Osteoblast (primary cell): ENCODE measurements around the gene ELAVL4. TPM values are rescaled to one million over a fixed set of nuclear protein-coding genes. Genes with fewer than 3 reads are reported as not detected.
A peak's percentile ranks its signal among the peaks of the same experiment; 100 is the strongest.

Source experiments
- DNase-seq: peaks from one replicate; pipeline ENCODE4 v3.0.0; 2011; ENCODE audit warnings: low spot score, mixed read lengths; ENCODE audit not compliant: insufficient read length; ENCODE audit errors: missing footprints
- H2AFZ ChIP-seq: 2 replicates; pipeline ENCODE4 v1.6.0; 2011; ENCODE audit warnings: mild to moderate bottlenecking, low read length
- H3K27ac ChIP-seq: 2 replicates; pipeline ENCODE4 v1.5.1; 2011; ENCODE audit warnings: mild to moderate bottlenecking, low read depth, low read length, moderate library complexity
- H3K27me3 ChIP-seq: 2 replicates; pipeline ENCODE4 v1.6.0; 2012; ENCODE audit warnings: mild to moderate bottlenecking, control low read depth, inconsistent platforms, low read length, moderate library complexity; ENCODE audit not compliant: insufficient read depth
- H3K36me3 ChIP-seq: 2 replicates; pipeline ENCODE4 v1.5.1; 2011; ENCODE audit warnings: mild to moderate bottlenecking, low read length, control low read depth, moderate library complexity; ENCODE audit not compliant: insufficient read depth
- H3K4me1 ChIP-seq: 2 replicates; pipeline ENCODE4 v1.5.1; 2011; ENCODE audit warnings: mild to moderate bottlenecking, low read length, control low read depth, moderate library complexity; ENCODE audit not compliant: insufficient read depth
- H3K4me2 ChIP-seq: 2 replicates; pipeline ENCODE4 v1.6.0; 2011; ENCODE audit warnings: mild to moderate bottlenecking, low read length; ENCODE audit not compliant: insufficient read depth
- H3K4me3 ChIP-seq: fragments of 200-600 bp; sonication (generic); 3 replicates; pipeline ENCODE4 v1.5.1; 2012; ENCODE audit warnings: mild to moderate bottlenecking, low read length, inconsistent platforms; ENCODE audit not compliant: insufficient read depth
- H3K79me2 ChIP-seq: 2 replicates; pipeline ENCODE4 v1.6.0; 2012; ENCODE audit warnings: mild to moderate bottlenecking, low read length, control low read depth, inconsistent platforms; ENCODE audit not compliant: insufficient read depth
- H3K9me3 ChIP-seq: 2 replicates; pipeline ENCODE4 v1.5.1; 2011; ENCODE audit warnings: low read depth, low read length, control low read depth
- H4K20me1 ChIP-seq: 2 replicates; pipeline ENCODE4 v1.6.0; 2012; ENCODE audit warnings: mild to moderate bottlenecking, low read length, control low read depth; ENCODE audit not compliant: insufficient read depth
- total RNA-seq: library from RNA; depleted of rRNA; stranded (reverse); fragments of >200 nt; gene quantifications from 2 replicates; pipeline ENCODE4 v1.2.3, GENCODE V29; 2012
- TF ChIP-seq, protein P1 (sequence below): IDR thresholded peaks from 2 replicates; pipeline ENCODE4 v1.5.1; 2011; ENCODE audit warnings: mild to moderate bottlenecking, low read depth, low read length, moderate library complexity; ENCODE audit errors: extremely low read depth

The ELAVL4 gene
- total RNA-seq, 1 donor, result not detected

DNA sequence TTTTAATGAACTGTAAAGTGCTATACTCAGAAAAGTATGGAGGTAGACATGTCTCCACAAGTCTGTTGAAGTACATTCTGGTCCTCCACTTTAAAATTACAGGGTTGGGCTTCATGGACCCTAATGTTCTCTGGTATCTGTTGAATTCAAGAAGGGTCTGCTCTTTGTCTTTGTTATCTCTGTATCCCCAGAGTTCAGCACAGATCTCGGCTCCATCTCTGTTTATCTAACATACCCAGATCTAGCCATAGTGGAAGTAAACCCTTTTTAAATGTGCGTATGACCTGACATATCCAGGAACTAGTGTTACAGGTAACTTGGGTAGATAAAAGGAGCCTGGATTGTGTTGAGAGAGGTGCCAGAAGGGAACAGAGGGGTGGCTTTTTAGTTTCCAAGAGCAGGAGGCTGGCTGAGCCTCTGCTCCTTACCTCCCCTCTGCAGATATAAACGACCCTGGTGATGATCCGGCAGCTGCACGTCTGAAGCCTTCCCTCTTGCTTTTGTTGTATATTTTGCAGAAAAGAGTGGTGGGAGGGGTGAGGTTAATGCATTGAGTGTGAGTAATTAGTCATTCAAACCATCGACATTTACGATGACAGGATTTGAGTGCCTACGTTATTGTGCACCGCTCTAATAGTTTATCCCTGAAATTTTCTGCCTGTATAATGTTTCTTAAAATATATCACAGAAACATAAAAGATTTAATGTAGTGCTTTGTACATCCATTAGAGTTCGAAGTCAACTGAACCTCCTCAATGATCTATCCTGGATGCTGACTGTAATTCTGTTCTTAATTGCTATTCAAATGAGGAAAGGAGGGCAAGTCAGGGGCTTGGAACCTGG, 30.8 kb downstream of the ELAVL4 start:
- no peak overlapping the region for H3K4me3 ChIP-seq
- H3K36me3 ChIP-seq, result no peaks in the 10 kb centered on the region
- H3K9me3 ChIP-seq, result no peaks in the 10 kb centered on the region
- no peak overlapping the region for H3K4me2 ChIP-seq
- H4K20me1 ChIP-seq, result no peaks in the 10 kb centered on the region
- no peak overlapping the region for H2AFZ ChIP-seq
- H3K27me3 ChIP-seq, result no peaks in the 10 kb centered on the region
- H3K4me1 ChIP-seq, result no peaks in the 10 kb centered on the region
- TF ChIP-seq, protein P1, sequence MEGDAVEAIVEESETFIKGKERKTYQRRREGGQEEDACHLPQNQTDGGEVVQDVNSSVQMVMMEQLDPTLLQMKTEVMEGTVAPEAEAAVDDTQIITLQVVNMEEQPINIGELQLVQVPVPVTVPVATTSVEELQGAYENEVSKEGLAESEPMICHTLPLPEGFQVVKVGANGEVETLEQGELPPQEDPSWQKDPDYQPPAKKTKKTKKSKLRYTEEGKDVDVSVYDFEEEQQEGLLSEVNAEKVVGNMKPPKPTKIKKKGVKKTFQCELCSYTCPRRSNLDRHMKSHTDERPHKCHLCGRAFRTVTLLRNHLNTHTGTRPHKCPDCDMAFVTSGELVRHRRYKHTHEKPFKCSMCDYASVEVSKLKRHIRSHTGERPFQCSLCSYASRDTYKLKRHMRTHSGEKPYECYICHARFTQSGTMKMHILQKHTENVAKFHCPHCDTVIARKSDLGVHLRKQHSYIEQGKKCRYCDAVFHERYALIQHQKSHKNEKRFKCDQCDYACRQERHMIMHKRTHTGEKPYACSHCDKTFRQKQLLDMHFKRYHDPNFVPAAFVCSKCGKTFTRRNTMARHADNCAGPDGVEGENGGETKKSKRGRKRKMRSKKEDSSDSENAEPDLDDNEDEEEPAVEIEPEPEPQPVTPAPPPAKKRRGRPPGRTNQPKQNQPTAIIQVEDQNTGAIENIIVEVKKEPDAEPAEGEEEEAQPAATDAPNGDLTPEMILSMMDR, result no peak
- no peaks in the 10 kb centered on the region for H3K79me2 ChIP-seq
- peak; percentile 10 for DNase-seq
- H3K27ac ChIP-seq, result no peak overlapping the region

DNA sequence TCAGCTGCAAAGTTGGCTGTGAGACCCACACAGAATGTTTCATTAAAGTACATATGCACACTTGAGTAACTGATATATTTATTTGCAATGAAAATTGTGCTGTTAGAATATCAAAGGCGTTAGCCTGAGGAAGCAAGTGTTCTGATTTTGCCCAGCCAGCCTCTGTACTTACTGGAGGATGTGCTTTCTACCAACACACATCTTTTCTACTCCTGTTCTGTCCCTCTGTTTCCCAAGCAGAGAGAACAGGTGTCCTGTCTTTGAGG, 31.4 kb downstream of the ELAVL4 start:
- H3K36me3 ChIP-seq, result no peaks in the 10 kb centered on the region
- TF ChIP-seq, protein P1, result no peak
- no peaks in the 10 kb centered on the region for H3K9me3 ChIP-seq
- H4K20me1 ChIP-seq, result no peaks in the 10 kb centered on the region
- no peaks in the 10 kb centered on the region for H3K4me1 ChIP-seq
- H3K27me3 ChIP-seq, result no peaks in the 10 kb centered on the region
- no peak overlapping the region for H3K27ac ChIP-seq
- H3K4me2 ChIP-seq, result no peak overlapping the region
- H3K79me2 ChIP-seq, result no peaks in the 10 kb centered on the region
- DNase-seq, result no peak
- H2AFZ ChIP-seq, result no peak overlapping the region
- no peak overlapping the region for H3K4me3 ChIP-seq

DNA sequence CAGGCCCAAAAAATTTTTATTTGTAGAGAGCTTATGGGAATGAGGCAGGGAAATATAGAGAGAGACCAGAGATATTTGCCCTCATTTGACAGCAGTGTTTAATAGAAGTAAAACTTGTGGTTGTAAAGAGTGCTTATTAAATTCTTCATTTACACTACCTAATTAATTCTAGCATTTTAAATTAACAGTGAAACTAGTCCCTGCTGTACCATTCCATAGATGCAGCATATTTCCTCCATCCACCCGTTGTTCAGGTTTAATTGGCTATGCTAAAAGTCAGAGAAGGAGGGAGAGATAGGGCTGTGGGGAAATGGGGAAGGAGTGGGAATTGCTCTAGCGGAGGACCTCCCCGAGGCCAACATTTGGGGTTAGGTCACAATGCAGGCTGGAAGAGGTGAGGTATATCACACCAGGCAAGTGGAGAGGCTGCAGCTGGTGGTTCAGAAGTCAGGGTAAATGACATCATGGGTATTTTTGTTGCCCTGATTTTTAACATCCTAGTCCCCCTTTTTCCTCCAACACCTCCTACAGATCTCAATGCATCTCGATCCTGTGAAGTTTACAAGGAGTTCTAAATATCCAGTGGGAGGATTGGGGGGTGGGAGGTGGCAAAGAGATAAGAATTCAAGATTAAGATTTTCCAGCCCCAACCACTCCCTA, 38.6 kb downstream of the ELAVL4 start:
- Histone ChIP-seq H3K4me2 (no peak overlapping the region), H4K20me1 (no peaks in the 10 kb centered on the region), H3K4me1 (no peaks in the 10 kb centered on the region), H3K79me2 (no peaks in the 10 kb centered on the region), H3K4me3 (no peak overlapping the region), H2AFZ (no peak overlapping the region), H3K27me3 (no peaks in the 10 kb centered on the region), H3K36me3 (no peaks in the 10 kb centered on the region), H3K27ac (no peak overlapping the region), H3K9me3 (no peaks in the 10 kb centered on the region)
- DNase-seq, result no peak
- TF ChIP-seq, protein P1, result no peak

DNA sequence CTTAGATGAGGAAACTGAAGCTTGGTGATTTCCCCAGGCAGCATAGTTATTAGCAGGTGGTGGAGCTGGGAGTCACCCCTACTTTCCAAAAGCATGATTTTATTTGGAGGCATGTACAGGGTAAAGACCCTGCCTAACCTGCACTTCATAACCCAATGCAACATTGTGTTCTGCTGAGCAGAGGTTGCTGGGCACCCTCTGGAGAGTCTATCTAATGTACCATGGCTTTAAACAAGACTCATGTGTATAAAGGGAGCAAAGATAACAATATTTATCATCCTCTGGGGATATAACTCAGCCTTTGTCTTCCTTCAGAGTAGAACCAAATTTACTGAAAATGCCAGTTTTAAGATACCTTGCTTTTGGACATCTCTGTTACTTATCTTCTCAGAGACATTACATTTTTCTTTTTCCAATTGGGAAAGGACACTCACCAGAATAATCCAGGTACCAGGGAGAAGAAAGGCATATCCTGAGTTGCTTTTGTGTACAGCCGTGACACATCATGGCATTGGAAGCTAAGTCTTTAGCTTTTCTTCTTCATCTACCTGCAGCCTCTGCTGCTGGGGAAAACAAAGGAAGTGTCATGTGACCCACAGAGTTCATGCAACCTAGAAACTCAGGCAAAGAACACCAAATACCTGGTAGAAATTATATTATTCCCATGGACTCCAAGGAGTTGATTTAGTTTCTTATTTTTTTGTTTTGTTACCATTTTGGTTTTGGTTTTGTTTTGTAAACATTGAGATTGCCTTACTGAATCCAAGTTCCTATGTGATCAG, 39.6 kb downstream of the ELAVL4 start:
- Histone ChIP-seq H4K20me1 (no peaks in the 10 kb centered on the region), H3K4me2 (no peak overlapping the region), H3K4me1 (no peaks in the 10 kb centered on the region), H2AFZ (no peak overlapping the region), H3K36me3 (no peaks in the 10 kb centered on the region), H3K79me2 (no peaks in the 10 kb centered on the region), H3K9me3 (no peaks in the 10 kb centered on the region), H3K4me3 (no peak overlapping the region), H3K27me3 (no peaks in the 10 kb centered on the region), H3K27ac (no peak overlapping the region)
- no peak for DNase-seq
- TF ChIP-seq, protein P1, result no peak
